Measurements from ENCODE around the gene PTGER3. TPM values are rescaled to one million over a fixed set of nuclear protein-coding genes. Genes with fewer than 3 reads are reported as not detected.
"Not testable (repeated sequence)": the region's sequence is repeated elsewhere in the genome, so short reads cannot be mapped to it uniquely, and the experiment has no call there.

Gene PTGER3
- total RNA-seq, 1 donor from 2014 or later, result 3.3 TPM

DNA sequence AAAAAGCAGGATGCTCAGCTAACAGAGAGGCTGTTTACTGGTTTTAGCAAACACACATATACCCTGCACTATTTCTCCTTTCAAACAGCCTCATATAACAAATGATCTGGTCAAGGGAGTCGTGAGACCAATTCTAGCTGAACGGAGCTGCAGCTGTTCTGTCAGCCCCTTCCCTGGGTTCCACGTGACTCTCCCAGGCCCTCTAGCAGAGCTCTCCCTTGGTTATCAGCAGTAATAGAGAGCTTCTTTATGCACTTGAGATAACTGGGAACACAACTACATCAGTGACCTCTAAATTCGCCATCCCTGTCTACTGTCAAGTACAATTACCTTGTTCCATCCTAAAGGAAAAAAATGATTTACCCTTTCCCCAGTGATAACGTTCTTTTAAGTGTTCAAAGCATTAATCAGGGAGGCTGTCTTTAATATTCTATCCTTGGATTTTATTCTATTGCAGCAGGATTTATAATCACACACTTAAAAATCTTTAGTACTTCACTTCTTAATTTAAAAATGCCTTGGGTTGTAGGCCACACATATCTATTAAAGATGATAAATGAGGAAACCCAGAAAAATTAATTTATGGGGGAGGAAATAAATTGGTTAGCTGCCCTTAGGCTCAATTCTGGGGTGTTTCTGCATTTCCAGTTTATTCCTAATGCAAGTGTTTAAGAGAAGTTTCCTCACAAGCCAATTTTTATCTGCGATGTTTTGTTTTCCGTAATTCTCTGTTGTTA, 28.2 kb downstream of the PTGER3 start:
- DNase-seq (peak; percentile 26), ATAC-seq (peak; percentile 99)
- intact Hi-C loops (cut with micrococcal nuclease), result no loop called here

DNA sequence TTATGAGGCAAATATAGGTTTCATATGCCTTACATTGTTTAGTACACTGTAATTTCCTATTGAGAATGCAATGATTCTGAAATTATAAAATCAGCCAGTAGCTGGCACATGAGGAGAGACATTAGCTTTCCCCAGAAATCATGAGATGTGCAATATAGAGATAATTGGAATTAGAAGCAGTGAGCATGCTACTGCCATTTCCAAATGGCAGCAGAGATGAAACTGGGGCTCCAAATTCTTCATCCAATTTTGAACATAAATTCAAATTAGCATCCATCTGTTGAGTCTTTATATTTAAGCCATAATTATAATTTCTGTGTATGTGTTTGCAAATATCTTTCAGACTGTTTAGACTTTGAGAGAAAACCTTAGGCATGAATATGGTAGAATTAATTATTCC, 28.8 kb downstream of the PTGER3 start:
- ATAC-seq, result no peak
- no peak for DNase-seq
- intact Hi-C loops (cut with micrococcal nuclease), result no loop called here

DNA sequence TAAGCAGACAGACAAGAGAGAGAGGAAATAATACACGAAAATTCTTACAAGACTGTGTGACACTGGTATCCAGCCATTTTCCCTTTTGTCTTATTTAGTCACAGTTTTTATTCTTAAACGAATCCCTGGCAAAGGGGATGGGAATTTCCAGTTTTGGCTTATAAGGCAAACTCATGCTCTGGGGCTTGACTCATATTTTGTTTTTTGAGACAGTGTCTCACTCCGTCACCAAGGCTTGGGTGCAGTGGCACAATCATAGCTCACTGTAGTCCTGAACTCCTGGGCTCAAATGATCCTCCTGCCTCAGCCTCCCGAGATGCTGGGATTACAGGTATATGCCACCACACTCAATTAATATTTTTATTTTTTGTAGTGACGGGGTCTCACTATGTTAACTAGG, 31.9 kb downstream of the PTGER3 start:
- no peak for ATAC-seq
- intact Hi-C loops (cut with micrococcal nuclease), result no loop called here
- DNase-seq, result no peak

DNA sequence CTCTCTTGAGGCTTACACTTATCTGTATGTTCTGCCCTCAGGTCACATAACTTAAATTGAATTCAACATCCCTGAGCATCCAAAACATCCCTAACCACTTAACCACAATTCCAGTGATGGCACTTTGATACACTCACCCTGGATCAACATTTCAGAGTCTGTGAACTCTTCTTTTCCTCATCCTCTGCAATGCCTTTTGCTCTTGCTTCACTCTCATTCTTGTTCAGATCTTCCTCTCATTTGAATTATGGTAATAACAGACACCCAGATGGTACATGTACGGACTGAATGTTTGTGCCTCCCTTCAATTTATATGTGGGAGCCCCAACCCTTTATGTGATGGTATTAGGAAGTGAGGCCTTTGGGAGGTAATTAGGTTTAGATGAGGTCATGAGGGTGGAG, 33.4 kb downstream of the PTGER3 start:
- ATAC-seq, result no peak
- intact Hi-C loops (cut with micrococcal nuclease), result no loop called here
- DNase-seq, result no peak

DNA sequence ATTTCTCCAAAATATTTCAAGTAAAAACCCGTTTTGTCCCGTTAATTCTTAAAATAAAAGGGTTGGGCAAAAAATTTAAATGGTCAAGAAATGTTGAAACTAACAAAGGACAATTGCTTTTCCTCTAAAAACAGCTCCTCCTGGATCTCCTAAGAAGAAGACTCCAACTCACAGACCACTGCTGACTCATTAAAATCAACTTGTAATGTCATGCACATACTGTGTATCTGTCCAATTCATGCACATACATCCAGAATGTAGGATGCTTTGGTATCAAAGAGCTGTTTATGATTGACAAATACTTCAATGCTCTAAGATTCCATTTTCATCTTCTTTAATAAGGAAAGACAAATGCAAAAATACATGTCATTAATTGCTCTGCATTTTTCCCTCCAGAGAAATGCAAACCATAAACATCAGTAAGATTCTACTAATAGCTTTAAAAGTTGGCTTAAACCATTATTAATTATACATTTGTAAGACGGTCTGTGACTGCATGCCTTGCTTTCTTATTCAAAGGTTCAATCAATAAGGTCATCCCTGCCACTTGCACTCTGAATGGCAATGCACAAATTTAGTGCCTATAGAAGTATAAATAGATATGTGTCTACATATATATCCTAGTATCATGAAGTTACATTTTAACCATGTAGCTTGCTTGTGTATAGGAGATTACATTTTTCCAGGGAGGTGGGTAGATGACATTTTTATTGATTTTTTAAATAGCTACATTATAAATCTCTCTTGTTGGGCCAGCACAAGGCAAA, 44.7 kb downstream of the PTGER3 start:
- no peak for ATAC-seq
- intact Hi-C loops (cut with micrococcal nuclease), result no loop called here
- DNase-seq, result no peak

DNA sequence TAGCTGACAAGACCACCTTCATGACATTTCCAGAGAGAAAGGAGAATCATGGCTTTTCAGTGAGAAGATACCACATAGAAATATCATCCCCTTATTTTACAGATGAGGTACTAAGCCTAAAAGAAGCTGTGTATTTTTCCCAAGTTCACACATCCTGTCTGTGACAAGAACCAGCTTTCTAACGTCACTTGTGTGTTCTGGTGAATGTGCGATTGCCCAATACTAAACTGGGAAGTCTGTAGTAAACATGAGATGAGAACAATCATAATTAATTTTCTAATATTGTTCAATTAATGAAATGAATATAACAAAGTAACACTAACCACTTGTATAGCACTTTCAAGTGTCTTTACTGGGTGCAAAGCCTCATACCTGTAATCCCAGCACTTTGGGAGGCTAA, 46.0 kb downstream of the PTGER3 start:
- no peak for DNase-seq
- intact Hi-C loops (cut with micrococcal nuclease), result no loop called here
- ATAC-seq, result no peak

DNA sequence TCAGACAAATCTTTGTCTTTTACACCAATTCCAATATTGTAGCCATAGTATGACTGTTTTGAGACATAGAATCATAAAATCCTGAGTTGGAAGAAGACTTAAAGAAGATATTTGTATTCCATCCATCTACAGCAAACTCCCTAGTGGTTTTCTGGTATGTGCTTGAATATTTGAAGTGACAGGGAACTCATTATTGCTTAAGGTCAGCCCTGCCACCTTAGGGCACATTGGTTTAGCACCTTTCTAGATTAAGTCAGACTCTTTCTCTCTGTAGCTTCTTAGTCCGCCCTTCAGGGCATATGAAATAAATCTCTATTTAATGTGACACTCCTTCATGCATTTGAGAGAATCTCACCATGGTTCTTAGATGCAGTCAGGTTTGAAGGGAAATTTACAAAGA, 49.8 kb downstream of the PTGER3 start:
- no peak for ATAC-seq
- intact Hi-C loops (cut with micrococcal nuclease), result no loop called here

DNA sequence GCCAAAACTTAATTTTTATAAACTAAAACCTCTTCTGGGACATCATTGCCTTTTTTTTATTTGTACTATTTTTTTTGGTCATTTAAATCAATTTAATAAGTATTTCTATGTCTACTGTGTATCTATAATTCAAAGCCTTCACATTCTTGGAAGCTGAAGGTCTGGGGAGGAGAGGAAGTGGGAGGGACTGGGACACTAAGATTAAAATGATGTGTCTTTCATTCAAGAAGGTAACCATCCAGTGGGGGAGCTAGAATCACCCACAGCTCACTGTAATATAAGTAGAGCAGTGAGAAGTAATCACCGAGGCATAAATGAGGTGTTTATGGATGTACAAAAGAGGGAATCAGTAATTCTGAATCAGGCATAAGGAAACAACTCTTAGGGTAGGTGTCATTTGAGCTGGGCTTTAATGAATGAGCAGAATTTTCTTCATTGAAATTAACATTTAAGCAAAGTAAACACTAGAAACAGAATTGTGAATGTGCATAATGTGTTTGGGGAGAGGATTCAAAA, 52.8 kb downstream of the PTGER3 start:
- ATAC-seq, result no peak
- intact Hi-C loops (cut with micrococcal nuclease), result no loop called here
- DNase-seq, result no peak

More for the DNA sequence above, 49.8 kb downstream of the PTGER3 start:
- DNase-seq, result no peak

DNA sequence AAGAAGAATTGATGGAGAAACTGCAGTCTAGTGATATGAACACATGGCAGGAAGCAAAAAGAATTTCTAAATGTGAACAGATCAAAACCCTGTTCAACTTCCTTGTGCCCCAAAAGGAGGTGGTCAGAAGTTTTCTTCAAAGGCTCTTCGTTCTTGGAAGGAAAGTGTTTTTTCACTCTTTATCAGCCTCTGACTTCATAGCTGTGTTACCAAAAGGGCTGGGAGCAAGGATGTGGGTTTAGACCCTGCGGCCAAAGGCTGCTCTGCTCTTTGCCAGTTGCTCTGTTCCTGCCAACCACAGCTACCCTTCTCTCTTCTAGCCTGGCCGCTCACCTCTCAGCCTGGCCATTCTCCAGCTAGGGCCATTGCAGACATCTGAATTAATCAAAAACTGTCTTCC, 53.8 kb downstream of the PTGER3 start:
- intact Hi-C loops (cut with micrococcal nuclease), result no loop called here
- ATAC-seq (peak; percentile 36), DNase-seq (no peak)

DNA sequence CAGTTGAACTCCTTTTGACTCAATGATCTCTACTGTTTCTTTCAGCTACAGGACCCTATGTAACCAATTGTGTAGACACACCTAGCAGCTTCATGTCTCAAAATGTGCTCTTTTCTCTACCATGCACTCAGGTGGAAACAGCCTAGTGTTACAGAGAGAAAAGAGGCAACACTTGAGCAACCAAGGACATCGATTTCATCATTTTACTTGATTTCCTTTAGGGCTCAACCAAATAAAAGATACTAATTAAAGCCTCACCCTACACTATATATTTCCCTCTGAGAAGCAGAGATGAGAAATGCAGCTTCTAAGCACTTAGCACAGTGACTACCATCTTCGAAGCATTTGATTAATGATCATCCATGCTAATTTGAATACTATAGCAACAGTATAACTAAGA, 55.1 kb downstream of the PTGER3 start:
- no peak for DNase-seq
- no peak for ATAC-seq
- intact Hi-C loops (cut with micrococcal nuclease), result no loop called here

DNA sequence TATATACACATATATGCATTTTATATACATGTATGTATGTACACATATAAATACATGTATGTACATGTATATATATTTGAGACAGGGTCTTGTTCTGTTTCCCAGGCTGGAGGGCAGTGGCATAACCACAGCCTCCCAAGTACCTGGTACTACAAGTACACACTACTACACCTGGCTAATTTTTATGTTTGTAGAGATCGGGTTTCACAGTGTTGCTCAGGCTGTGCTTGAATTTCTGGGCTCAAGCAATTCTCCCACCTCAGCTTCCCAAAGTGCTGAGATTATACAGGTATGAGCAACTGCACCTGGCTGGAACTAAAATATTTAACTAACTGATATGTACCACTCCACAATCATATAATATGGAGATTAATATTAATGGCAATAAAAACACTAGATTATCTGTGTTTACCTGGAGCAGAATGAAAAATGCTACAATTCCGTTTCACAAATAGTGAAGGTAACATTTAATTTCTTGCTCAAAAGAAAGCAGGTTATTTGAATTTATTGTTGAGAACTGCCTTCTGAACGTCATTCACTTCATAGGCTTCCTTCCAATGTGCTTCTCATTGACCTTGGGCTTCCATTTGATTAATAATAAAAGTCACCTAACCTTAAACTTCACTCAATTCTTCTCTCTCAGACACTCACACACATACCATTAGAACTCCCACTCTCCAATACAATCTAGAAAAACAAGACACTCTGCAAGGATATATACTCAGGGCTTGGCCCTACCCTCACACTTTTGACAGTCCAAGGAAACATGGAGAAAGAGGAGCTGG, 57.0 kb downstream of the PTGER3 start:
- no peak for ATAC-seq
- DNase-seq, result no peak
- intact Hi-C loops (cut with micrococcal nuclease), result no loop called here

DNA sequence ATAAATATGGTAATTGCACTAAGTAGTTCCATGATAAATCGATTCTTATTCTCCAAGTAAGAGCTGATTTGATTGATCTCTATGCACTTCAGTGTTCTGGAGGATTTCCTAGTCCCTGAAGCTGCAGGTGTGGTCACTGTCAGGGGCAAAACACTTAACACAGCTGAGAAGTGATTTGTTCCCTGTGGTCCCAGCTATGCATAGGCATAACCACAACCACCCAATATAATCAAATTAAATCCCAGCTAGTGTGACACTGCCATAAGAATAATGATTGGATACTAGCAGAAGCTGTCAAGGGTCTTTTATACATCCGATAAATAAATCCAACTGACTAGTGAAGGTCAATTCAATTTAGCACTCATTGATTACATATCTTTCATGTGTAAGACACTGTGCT, 60.1 kb downstream of the PTGER3 start:
- intact Hi-C loops (cut with micrococcal nuclease), result no loop called here
- DNase-seq, result no peak
- ATAC-seq, result no peak

DNA sequence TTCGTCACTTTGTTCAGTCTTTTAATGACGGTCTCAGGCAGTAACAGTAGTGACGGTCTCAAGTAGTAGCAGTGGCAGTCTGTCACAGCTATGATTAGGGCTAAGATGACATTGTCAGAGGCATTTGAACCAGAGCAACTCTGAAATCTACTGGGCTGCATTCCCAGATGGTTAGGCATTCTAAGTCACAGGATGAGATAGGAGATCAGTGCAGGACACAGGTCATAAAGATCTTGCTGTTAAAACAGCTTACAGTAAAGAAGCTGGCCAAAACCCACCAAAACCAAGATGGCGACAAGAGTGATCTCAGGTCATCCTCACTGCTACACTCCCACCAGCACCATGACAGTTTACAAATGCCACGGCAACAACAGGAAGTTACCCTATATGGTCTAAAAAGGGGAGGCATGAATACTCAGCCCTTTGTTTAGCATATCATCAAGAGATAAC, 61.8 kb downstream of the PTGER3 start:
- ATAC-seq, result peak; percentile 17
- intact Hi-C loops (cut with micrococcal nuclease); DNase-seq: not testable (repeated sequence)

DNA sequence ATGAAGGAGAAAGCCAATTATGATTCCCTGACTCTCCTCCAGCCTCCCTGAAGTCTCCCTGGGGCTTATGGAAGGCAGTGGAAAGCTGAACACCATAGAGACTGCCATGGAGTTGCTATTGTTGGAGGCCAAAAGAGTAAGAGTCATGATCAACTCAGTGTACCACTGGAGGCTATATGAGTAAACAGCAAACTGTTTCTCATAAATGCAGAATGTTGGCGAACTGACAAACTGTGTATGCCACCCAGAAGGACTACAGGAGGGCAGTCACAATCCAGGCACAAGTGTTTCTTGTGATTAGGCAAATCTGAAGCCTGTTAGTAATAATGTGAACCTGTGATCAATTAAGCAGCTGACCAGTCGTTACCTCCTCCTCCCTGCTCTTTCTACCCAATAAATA, 62.3 kb downstream of the PTGER3 start:
- intact Hi-C loops (cut with micrococcal nuclease); ATAC-seq; DNase-seq: not testable (repeated sequence)

DNA sequence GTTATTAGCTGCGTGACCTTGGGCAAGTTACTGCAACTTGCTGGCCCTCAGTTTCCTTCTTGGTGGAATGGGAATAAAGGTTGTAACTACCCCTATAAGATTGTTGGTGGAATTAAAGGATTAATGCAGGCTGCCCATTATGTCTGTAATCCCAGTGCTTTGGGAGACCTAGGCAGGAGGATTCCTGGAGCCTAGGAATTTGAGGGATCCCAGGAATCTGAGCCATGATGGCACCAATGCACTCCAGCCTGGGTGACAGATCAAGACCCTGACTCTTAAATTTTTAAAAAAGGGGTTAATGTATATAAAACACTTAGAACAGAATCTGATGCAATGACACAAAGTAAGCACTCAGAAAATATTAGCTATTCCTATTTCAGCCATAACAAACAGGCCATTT, 67.3 kb downstream of the PTGER3 start:
- ATAC-seq (no peak), DNase-seq (no peak)
- intact Hi-C loops (cut with micrococcal nuclease), result no loop called here

DNA sequence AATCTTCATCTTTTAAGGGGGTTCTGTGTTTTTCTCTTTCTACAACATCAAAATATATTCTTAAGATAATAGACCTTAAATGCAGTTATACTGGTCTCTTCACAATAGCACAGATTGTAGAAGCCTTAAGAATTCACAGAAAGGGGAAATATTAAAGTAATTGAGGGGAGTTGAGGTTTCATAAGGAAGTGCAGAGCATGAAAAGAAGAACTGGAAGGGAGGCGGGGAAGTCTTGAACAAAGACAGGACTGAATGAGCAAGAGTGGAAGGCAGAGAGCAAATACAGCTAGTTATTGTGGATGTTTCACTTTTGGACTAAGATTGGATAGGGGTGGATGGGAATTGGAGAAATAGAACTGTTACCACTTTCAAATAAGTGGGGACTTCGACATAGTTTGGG, 67.7 kb downstream of the PTGER3 start:
- intact Hi-C loops (cut with micrococcal nuclease), result no loop called here
- no peak for DNase-seq
- ATAC-seq, result peak; percentile 41

DNA sequence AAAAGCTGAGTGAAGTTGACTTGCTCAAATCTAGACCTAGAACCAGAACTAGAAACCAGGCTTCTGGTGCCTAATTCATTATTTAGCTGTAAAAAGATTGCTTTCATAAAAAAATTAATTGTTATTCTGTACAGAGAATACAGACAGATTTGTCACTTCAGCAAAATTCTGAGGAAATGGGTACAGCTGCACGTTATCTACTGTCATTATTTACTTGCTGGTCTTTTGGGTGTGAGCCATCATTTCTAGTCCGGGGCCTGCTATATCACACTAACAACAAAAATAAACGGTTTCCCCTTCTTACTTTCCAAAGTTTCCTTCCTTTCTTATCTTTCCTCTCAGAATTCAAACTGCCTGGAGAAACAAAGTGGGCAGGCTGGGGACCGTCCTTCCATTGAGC, 68.3 kb downstream of the PTGER3 start:
- ATAC-seq (no peak), DNase-seq (no peak)
- intact Hi-C loops (cut with micrococcal nuclease), result no loop called here

DNA sequence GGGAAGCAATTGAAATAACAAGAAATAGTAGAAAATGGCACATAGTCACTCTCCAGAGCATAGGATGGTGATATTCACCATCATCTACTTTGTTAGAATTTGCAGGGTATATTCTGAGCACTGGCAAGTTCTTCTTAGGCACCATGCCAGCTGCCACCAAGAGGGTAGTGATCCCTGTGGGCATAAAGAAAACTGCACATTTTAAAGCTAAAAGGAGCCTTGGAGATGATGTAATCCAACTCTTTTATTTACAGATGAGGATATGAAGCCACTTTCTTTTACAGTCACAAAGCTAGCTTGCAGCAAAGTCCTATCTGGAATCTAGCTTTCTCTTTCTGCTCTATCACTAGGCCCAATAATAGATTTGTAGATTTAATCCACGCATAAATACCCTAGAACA, 69.0 kb downstream of the PTGER3 start:
- intact Hi-C loops (cut with micrococcal nuclease), result no loop called here
- peak; percentile 24 for DNase-seq
- peak; percentile 23 for ATAC-seq

DNA sequence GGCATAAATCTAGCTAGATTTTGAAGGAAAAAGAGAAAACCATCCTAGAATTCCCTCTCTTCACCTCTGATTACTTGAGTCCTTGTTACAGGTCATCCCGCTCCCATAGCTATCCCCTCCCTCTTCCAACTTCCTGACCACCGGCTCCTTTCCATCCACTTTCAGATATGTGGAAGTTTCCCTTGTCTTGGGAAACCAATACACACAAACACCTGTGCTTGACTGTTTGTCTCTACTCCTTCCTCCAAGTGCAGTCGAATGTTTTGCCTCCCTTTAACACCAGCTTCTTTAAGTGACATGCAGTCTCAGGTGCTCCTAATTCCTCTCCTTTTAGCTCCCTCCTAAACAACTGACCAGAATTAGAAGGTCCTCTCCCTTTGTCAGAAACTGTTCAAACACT, 70.0 kb downstream of the PTGER3 start:
- intact Hi-C loops (cut with micrococcal nuclease), result no loop called here
- ATAC-seq (no peak), DNase-seq (no peak)

DNA sequence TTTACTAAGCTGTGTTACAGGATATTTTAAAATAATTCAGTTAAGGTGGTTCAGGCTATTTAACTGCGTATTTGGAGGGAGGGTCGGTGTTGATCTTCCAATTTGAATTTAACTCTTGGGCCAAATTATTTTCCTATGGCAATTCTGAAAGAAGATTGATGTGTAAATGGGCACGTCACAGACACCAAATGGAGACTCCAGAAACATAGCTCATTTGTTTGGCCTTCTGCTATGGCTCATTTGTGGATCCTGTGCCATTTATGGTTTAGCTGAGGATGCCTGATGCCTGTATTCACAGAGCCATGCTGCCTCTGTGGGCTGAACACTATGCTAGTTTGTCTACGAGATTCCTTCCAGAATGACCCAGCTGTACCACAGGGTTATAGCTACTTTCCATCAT, 70.6 kb downstream of the PTGER3 start:
- DNase-seq, result no peak
- ATAC-seq, result no peak
- intact Hi-C loops (cut with micrococcal nuclease), result no loop called here

Measured in left ventricle myocardium superior (tissue), 1 donor.